GM21737 (cell line): ENCODE results near the gene DENND2A.
"Not testable (repeated sequence)": the region's sequence is repeated elsewhere in the genome, so short reads cannot be mapped to it uniquely, and the experiment has no call there.

Source experiments
- ATAC-seq: cut with Tn5 transposase; IDR thresholded peaks from one replicate; pipeline ENCODE4 v1.9.1; 2021; ENCODE audit warnings: mild to moderate bottlenecking, moderate library complexity; ENCODE audit not compliant: unreplicated experiment

The DENND2A gene

GRCh38 chr7:140592964-140593671 is 47.5 kb downstream of the DENND2A start:
- no peak for ATAC-seq

DNA sequence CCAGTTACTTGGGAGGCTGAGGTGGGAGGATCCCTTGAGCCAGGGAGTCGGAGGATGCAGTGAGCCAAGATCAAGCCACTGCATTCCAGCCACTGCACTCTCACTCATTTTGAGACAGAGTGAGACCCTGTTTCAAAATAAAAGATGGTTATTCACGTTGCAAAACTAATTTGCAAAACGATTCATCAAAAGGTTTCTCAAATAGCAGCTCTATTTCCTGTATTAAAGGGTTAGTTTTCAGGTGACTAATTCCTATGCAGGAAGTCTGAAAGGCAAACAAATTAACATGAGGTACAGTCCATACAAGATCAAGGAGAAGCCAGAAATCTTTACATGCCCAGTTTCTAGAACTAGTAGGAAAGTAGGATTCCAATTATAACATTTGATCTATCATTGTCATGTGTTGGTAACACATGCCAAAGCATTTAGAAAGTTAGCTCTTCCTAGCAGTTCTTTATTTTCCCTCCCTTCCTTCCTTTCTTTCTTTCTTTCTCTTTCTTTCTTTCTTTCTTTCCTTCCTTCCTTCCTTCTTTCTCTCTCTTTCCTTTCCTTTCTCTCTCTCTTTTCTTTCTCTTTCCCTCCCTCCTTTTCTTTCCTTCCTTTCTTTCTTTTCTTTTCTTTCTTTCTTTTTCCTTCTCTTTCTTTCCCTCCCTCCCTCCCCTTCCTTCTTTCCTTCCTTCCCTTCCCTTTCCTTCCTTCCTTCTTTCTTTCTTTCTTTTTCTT is 49.3 kb downstream of the DENND2A start:
- no peak for ATAC-seq

GRCh38 chr7:140587243-140587642 is 53.4 kb downstream of the DENND2A start:
- no peak for ATAC-seq

GRCh38 chr7:140586516-140586915 is 54.1 kb downstream of the DENND2A start:
- ATAC-seq = no peak

DNA sequence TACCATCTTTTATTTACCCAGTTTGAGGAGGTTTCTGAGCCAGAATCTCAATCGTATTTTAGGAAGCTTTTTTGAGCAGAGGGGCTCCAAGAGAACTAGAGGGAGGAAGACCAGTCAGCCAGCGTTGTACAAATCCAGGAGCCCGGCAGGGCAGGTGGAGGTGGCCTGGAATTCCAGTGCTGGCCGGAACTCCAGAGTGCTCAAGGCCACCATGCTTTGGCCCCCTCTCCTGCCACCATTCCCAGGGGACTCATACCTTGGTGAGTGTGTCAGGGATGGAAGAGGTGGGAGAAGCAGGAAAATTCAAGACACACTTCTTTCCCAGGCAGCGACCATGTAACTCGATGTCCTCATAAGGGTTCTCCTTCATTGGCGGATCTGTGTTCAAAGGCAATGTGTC is 55.3 kb downstream of the DENND2A start:
- no peak for ATAC-seq

DNA sequence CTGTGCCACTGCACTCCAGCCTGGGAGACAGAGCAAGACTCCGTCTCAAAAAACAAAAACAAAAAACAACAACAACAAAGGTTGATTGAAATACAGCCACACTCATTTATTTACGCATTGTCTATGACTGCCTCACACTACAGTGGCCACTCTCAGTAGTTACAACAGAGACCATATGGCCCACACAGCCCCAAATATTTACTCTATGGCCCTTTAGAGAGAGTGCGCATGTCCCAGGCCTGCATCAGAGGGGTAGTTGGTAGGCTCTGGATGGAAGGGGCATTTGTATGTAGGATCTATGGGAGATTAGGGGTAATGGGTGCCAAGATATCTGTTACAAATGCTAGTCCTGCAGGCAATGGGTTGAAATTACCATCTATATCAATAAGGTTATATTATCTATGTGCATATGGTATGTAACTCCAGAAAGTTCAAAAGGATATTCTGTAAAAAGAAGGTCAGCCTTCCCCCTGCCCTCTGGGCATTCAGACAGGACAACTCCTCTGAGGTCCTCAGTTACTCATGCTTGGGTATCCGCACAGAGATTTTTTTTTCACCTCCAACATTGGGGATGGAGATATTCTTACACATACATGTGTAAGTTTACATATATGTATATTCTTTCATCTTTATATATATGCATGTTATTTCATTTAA is 56.3 kb downstream of the DENND2A start:
- no peak for ATAC-seq

- no peak for ATAC-seq
Observed at GRCh38 chr7:140581411-140581810, 59.2 kb downstream of the DENND2A start.

DNA sequence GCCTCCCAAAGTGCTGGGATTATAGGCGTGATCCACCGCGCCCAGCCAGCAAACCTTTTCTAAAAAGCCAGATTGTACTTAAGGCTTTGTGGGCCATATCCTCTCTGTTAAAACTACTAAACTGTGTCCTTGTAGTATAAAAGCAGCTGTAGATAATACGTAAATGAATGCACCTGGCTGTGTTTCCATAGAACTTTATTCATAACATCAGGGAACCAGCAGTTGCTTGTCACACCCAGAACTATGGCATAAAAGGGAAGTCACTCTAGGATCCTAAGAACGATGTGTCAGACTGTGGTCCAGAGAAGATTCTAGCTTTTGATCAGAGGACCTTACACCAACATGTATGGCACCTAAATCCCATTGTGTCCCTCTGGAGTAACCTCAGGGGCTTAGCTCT is 63.0 kb downstream of the DENND2A start:
- ATAC-seq = no peak

GRCh38 chr7:140576589-140576988 is 64.0 kb downstream of the DENND2A start:
- ATAC-seq = no peak

GRCh38 chr7:140571538-140572122 is 69.0 kb downstream of the DENND2A start:
- ATAC-seq = no peak

DNA sequence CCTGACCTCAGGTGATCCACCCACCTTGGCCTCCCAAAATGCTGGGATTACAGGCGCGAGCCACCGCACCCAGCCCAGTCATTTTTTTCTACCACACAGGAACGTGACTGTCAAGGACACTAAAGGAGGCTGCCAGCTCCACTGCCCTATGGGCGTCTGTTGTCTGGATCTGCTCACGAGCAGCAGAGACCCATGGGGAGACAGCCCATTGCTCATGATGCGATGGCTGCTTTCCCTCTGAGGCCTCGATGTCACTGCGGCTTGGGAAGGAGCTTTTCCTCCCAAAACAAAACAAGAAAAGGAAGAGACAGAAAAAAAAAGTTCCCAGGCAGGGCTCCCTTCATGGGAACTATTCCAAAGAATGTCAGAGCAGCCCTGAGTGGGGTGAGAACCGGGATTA is 70.5 kb downstream of the DENND2A start:
- ATAC-seq = no peak

GRCh38 chr7:140568021-140568813 is 72.4 kb downstream of the DENND2A start:
- ATAC-seq = no peak

DNA sequence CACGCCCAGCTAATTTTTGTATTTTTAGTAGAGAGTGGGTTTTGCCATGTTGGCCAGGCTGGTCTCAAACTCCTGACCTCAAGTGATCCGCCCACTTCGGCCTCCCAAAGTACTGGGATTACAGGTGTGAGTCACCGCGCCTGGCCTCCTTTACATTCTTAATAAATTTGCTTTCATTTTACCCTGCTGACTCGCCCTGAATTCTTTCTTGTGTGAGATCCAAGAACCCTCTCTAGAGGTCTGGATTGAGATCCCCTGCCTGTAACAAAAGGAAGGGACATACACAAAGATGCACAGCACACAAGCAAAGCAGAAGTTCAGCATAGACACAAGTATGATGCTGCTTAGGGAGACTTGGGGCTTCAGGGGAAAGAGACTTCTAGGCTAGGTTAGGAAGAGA is 74.4 kb downstream of the DENND2A start:
- not testable (repeated sequence) for ATAC-seq

- not testable (repeated sequence) for ATAC-seq
Observed at GRCh38 chr7:140565761-140566160, 74.9 kb downstream of the DENND2A start.

- ATAC-seq = no peak
Observed at GRCh38 chr7:140564643-140565042, 76.0 kb downstream of the DENND2A start.

DNA sequence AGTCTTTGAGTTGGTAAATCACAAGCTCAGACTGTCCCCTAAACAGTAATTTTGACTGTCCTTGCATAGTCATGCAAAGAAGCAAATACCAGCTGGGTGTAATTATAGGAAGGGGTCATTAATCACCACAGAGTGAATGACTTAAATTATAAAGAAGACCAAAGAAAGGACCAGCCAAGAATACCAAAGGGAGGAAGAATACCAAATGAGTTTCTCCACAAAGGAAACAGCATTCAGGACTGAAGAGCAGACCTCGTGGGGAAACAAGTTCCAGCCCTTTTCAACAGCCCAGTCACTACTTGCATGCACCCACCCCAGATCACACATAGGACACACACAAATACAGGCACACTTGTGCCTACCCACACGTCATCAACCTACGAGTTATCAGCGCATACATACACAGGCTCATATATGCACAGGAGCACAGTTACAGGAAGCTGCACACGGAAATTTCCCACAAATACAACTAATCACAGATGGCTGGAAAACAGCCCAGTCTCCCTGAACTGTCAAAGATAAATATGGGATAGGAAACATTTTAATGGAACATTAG is 77.6 kb downstream of the DENND2A start:
- no peak for ATAC-seq

GRCh38 chr7:140559410-140559809 is 81.2 kb downstream of the DENND2A start:
- ATAC-seq = no peak

DNA sequence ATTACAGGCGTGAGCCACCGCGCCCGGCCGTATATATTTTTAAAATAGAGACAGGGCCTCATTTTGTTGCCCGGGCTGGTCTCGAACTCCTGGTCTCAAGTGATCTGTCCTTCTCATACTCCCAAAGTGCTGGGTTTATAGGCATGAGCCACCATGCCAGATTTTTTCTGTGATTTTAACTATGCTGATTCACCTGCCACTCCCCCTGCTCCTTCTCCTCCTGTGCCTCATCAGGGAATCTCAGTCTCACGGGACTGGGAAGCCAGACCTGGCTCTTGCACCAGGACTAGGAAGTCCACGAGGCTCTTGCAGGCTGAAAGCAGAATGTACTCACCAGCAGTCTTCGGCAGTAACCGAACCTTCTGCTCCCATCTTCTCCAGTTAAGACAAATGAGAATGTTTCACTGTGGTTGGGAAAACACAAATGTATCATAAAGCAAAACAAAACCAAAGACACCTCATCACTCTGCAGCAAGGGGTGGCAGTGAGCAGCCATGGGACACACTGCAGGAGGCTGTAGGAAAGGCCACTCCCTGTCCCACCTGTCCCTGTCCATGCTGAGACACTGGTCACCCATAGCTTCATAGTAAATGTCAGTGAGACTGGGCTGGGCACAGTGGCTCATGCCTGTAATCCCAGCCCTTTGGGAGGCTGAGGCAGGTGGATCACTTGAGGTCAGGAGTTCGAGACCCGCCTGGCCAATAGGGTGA is 82.6 kb downstream of the DENND2A start:
- ATAC-seq = no peak

- ATAC-seq = no peak
Observed at GRCh38 chr7:140557069-140557468, 83.5 kb downstream of the DENND2A start.

GRCh38 chr7:140553236-140553635 is 87.4 kb downstream of the DENND2A start:
- ATAC-seq = not testable (repeated sequence)
